ENCODE measurements around the gene SULT1A4. TPM values are rescaled to one million over a fixed set of nuclear protein-coding genes. Genes with fewer than 3 reads are reported as not detected.
"Not testable (repeated sequence)": the region's sequence is repeated elsewhere in the genome, so short reads cannot be mapped to it uniquely, and the experiment has no call there.

SULT1A4 gene
- 2.9 and 5.5 TPM in 2 replicates for total RNA-seq

DNA sequence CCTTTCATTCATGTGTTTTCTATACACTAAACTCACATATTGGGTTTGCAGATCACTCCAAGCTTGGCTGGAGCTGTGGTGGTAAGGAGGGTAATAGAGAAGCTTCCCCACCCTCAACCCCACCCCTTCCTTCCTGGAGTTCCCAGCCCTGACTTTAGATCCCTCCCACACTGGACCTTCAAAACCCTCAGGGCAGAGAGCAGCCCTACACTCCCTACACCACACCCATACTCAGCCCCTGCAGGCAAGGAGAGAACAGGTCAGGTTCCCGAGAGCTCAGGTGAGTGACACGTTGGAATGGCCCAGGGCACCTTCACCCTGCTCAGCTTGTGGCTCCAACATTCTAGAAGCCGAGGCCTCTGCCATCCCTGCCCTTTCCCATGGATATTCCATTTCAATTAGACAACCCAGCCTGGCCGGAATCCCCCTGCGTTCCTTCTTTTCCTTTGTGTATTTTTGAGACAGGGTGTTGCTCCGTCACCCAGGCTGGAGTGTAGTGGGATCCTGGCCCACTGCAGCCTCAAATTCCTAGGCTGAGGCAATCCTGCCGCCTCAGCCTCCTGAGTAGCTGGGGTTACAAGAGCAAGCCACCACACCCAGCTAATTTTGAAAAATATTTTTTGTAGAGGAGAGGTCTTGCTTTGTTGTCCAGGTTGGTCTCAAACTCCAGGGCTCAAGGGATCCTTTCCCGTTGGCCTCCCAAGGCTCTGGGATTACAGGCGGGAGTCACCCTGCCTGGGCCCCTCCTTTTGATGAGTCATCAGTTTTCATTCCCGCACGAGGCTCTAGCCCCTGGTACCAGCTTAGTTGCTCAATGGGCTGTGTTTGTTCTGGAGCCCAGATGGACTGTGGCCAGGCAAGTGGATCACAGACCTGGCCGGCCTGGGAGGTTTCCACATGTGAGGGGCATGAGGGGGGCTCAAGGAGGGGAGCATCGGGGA, at the start of gene SULT1A4:
Gene SULT1A4, plus strand, starts transcription at position 208 of the 941 bp plus-strand sequence. CDS start 1,473 bp downstream, outside the sequence.
- not testable (repeated sequence) for DNase-seq (ENCODE audit: extremely low read depth, low read depth, low spot score)

DNA sequence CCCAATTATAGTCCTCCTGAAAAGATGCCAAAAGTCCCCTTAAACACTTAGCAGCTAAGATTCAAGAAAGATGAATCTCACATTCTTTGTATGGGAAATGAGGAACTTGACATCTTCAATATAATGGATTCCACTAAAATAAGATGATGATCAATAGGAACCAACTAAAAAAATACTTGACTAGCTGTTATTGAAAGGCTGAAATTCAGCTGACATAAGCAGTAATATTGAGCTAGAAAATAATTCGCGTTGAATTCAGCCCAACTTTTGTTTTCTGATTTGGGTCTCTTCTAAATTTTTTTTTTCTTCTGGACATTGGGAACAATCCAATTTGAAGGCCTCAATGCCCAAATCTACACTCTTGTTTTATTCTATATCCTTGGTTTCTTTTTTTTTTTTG, 36.1 kb upstream of the SULT1A4 start:
- not testable (repeated sequence) for DNase-seq (ENCODE audit: extremely low read depth, low read depth, low spot score)

DNA sequence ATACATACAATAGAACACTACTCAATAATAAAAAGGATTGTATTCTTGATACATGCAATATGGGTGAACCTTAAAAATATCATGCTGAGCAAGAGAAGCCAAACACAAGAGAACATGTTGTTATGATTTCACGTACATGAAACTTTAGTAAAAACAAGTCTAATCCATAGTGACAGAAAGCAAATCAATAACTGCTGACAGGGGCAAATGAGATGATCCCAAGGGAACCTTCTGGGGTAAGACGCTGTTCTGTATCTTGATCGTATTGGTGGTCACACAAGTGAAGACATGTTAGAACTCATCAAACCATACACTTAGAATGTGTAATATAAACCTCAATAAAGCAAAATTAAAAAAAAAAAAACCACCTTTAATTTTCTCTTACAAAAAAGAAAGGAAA, 34.3 kb upstream of the SULT1A4 start:
- DNase-seq (ENCODE audit: extremely low read depth, low read depth, low spot score): not testable (repeated sequence)

DNA sequence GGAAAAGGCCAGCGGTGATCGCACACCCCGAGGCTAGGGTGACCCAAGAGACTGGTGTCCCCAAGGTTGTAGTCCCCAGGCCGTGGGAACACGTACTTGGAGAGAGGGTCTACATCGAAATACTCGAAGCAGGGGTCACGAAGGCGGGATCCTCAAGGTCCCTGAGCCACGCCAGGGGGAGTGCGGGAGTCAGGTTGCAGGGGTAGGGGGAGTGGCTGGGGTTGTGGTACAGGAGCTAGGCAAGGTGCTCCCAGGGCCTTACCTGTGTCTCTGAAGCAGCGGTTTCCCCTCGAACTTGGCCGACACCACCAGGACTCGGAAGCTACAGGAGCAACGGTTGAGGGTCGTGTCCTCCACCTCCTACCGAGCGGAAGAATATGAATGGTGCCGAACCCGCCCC, 6.0 kb upstream of the SULT1A4 start:
- not testable (repeated sequence) for DNase-seq (ENCODE audit: extremely low read depth, low read depth, low spot score)

DNA sequence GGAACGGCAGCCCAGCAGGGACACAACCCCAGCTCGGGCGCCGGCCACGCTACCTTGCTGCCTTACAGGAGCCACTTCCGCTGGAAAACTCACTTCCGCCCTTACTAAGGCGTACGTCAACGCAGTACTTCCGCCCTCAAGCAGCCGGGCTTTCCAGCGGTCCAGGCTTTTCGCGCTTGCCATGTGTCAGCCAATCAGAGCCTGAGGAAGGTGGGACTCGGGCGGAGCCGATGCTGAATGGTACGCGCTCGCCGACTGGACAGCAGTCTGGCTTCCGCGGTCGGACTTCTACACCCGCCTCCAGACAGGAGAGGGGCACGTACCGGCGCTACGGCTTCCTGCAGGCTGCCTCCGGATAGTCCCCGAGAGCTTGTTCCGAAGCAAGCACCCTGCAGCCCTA, 5.4 kb upstream of the SULT1A4 start, which contains the start of the genes BOLA2 and SLX1B:
Gene BOLA2, minus strand, starts transcription at position 83 of the 400 bp plus-strand sequence. CDS start 98 bp downstream, outside the sequence.
Gene SLX1B, plus strand, starts transcription at position 265 of the 400 bp plus-strand sequence.
- DNase-seq (ENCODE audit: extremely low read depth, low read depth, low spot score): not testable (repeated sequence)

DNA sequence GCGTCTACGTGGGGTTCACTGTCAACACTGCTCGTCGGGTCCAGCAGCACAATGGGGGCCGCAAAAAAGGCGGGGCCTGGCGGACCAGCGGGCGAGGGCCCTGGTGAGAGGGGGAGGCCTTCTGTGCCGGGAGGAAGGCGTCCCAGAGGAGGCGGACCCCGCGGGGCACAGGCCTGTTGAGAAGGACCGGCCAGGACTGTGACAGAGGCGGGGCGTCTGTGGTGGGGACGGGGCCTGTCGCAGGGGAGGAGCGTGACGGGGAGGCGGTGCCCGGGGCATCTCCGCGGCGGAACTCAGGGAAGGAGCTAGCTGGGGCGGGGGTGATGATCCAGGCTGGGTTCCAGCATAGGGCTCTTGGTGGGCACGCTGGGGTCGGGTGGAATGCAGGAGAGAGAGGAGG, 4.9 kb upstream of the SULT1A4 start:
- not testable (repeated sequence) for DNase-seq (ENCODE audit: extremely low read depth, low read depth, low spot score)

DNA sequence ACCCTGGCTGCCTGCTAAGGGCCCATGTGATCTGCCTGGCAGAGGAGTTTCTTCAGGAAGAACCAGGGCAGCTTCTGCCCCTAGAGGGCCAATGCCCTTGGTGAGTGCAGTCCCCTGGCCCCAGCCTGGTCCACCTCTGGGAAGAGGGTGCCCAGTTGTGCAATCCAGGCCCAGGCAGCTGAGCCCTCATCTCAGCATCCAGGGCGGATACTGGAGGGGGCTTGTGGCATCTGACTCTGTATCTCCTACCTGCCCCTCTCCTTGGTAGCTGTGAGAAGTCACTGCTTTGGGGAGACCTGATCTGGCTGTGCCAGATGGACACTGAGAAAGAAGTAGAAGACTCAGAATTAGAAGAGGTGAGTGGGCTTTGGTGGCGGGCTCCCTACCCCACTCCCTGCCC, 2.1 kb upstream of the SULT1A4 start:
- DNase-seq (ENCODE audit: extremely low read depth, low read depth, low spot score): not testable (repeated sequence)

DNA sequence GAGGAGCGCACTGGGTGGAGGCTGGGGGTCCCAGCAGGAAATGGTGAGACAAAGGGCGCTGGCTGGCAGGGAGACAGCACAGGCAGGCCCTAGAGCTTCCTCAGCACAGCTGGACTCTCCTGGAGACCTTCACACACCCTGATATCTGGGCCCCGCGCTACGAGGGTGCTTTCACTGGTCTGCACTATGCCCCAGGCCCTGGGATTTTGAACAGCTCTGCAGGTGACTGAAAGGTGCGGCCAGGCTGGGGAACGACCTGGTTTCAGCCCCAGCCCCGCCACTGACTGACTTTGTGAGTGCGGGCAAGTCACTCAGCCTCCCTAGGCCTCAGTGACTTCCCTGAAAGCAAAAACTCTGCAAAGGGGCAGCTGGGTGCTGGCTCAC, 926 bp downstream of the SULT1A4 start:
- not testable (repeated sequence) for DNase-seq (ENCODE audit: extremely low read depth, low read depth, low spot score)

DNA sequence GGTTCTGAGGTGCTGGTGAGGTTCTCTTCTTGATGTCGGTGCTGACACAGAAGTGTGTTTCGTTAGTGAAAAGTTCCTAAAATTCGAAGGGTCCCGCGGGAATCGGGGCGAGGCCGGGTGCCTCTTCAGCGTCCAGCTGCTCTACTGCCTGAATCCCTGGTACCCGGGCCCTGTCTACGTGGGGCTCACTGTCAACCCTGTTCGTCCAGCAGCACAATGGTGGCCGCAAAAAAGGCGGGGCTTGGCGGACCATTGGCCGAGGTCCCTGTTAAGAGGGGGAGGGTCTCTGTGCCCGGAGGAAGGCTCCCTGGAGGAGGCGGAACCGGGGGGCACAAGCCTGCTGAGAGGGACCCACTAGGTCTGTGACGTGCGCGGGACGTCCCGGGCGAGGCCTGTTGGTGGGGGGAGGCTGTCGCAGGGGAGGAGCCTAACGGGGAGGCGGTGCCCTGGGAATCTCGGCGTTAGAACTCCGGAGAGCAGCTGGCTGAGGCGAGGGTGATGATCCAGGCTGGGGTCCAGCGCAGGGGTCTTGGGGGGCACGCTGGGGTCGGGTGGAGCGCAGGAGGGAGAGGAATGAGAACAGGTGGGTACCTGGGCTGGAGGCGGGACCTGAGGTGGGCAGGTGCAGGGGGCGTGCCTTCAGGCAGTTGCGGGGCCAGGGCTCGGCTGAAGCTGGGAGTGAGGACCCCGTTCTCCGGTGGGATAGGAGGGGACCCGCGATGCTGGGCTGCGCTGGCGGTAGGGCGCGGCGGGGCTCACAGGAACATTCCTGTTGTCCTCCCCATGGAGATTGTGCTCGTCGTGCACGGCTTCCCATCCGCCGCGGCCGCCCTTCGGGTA, 6.5 kb downstream of the SULT1A4 start:
- DNase-seq (ENCODE audit: extremely low read depth, low read depth, low spot score): not testable (repeated sequence)

DNA sequence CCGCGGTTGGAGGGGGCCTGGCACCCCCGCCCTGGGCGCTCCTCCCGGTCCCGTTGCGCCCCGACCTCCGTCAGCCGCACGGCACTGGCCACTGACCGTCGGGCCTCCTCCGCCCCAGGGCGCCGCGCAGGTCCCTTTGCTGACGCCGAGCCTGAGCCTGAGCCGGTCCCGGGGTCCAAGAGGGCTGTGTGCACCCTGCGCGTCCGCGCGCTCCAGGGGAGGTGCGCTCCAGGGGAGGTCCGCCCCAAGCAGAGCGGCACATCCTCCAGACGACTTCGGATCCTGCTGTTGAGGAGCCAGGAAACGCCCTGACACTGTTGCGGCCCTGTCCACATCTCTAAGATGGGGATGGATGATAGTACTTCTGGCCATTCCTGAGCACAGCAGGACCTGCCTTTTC, 7.2 kb downstream of the SULT1A4 start:
- not testable (repeated sequence) for DNase-seq (ENCODE audit: extremely low read depth, low read depth, low spot score)

DNA sequence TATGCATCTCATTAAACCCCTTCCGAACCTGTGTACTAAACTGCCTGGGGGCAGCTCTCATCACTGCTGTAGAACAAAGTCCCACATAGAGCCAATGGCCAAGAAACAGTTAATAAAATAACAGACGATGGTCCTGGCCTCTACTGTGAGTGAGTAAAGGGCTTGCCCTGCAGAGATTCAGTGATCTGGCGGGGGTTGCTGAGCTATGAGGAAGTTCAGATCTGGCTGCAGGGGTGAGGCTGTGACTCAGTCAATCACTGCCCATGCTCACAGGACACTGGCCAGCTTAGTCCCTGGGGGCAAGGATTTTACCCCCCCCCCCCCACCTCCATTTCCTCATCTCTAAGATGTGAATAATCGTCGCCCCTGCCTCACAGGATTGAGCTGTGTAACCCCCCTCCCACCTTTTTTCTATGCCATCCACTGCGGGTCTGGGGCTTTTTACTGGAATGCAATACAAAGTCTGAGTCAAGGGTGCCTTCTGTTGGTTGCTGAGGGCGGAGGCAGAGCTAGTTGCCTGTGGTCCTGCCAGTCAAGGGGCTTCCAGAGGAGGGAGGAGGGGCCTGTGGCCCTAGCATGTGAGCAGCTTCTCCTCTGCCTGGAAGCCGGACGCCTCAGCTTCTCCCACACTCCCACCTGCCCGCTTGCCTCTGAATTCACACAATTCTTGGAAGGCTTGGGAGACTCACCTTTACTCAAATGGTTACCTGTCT, 8.1 kb downstream of the SULT1A4 start:
- DNase-seq (ENCODE audit: extremely low read depth, low read depth, low spot score): not testable (repeated sequence)

DNA sequence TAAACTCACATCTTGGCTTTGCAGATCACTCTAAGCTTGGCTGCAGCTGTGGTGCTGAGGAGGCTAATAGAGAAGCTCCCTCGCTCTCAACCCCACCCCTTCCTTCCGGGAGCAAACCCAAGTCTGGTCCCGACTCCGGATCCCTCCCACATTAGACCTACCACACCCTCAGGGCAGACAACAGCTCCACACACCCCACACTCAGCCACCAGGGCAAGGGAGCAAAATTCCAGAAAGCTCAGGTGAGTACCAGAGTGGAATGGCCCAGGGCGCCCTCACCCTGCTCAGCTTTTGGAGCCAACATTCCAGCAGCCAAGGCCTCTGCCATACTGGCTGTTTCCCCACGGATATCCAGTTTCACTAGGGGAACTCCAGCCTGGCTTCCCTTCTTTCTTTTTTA, 9.9 kb downstream of the SULT1A4 start:
- DNase-seq (ENCODE audit: extremely low read depth, low read depth, low spot score): not testable (repeated sequence)

DNA sequence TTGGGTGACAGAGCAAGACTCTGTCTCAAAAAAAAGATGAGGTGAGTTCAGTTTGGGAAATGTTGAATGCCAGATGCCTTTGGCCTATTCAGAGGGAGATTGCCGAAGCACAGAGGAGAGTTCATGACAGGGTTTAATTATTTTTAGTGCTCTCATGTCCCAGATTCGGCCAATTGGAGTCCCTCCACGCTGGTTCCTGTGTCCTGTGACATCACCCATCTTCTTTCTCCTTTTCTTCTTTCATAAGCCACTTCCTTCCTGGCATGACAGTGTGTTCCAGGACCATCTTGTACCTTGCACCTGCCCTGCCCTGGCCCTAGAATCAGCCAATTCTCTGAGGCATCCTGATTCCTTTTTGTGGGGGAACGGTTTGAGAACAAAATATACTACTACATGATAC, 12.4 kb downstream of the SULT1A4 start:
- DNase-seq (ENCODE audit: extremely low read depth, low read depth, low spot score): not testable (repeated sequence)

DNA sequence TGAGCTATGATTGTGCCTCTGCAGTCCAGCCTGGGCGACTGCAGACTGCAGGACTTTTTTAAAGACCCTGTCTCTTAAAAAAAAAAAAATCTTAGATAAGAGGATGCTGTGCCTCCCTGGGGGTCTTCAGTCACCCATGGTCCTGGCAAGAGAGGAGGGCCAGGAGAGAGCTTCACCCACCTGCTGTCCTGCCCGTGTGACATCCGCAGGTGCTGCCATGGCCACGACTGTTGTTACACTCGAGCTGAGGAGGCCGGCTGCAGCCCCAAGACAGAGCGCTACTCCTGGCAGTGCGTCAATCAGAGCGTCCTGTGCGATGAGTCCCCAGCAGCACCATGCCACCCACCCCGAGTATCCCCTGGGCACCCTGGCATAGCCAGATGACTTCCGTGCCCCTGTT, 22.6 kb downstream of the SULT1A4 start:
- not testable (repeated sequence) for DNase-seq (ENCODE audit: extremely low read depth, low read depth, low spot score)

DNA sequence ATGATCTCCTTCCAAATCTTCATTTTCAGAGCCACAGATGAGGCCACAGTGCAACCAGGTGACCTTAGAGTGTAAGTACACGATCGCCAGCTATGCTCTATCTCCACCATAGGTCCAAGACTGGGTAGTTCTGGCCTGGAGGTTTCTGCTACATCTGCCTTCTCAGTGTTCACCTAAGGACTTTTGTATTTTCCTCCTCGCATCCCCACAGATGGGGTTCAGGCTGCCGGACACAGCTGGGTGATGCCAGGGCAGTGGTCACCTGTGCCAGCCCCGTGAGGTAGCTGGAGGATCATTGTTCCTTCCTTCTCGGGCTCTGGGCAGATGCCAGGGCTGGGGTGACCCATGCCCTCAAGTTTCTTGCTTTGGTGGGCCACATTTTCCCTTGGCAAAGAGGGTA, 46.6 kb downstream of the SULT1A4 start, which contains the start of gene NPIPB12:
Gene NPIPB12, minus strand, starts transcription at position 101 of the 400 bp plus-strand sequence.
- not testable (repeated sequence) for DNase-seq (ENCODE audit: extremely low read depth, low read depth, low spot score)

Other genes starting within 250 kb of the SULT1A4 start
- 0.05 and 0.47 TPM in 2 replicates for gene NPIPB11, start 53.2 kb upstream of the SULT1A4 start, total RNA-seq
- gene BOLA2, start 5.6 kb upstream of the SULT1A4 start, total RNA-seq: 18.7 and 23.6 TPM in 2 replicates
- gene SLX1B, start 5.4 kb upstream of the SULT1A4 start, total RNA-seq: 36.4 and 38.0 TPM in 2 replicates
- gene NPIPB12, start 46.5 kb downstream of the SULT1A4 start, total RNA-seq: 23.9 and 46.8 TPM in 2 replicates
- gene SPN, start 203.3 kb downstream of the SULT1A4 start, total RNA-seq: not detected in 2 replicates
- 6.0 and 14.9 TPM in 2 replicates for gene QPRT, start 219.3 kb downstream of the SULT1A4 start, total RNA-seq